ENCODE data around the gene PLEKHG1. TPM values are rescaled to one million over a fixed set of nuclear protein-coding genes. Genes with fewer than 3 reads are reported as not detected.

The PLEKHG1 gene
- polyA plus RNA-seq, 1 donor (not counting 4 experiments of a cell fraction or from before 2014, with no cell fraction given): 3.8 TPM

- Histone ChIP-seq H3K9me3 (ENCODE audit: control insufficient read depth, low read depth, low read length) (no peaks in the 10 kb centered on the region), H3K9me1 (ENCODE audit: control insufficient read depth, extremely low read depth, insufficient read depth, low read length) (no peaks in the 10 kb centered on the region), H3K9ac (ENCODE audit: control insufficient read depth, extremely low read depth, insufficient read depth, low read length) (no peak overlapping the region), H3K4me1 (ENCODE audit: control insufficient read depth, extremely low read depth, insufficient read depth, low read length) (no peaks in the 10 kb centered on the region), H2AFZ (ENCODE audit: control insufficient read depth, low read length) (no peak overlapping the region), H3K4me3 (ENCODE audit: control insufficient read depth in 2 of 3, extremely low read depth in 1 of 3, insufficient read depth in 2 of 3, low read depth in 1 of 3, low read length in 3 of 3) (no peak overlapping the region), H3K36me3 (ENCODE audit: control insufficient read depth in 2 of 2, extremely low read depth in 1 of 2, insufficient read depth in 2 of 2, low read length in 2 of 2) (no peaks in the 10 kb centered on the region), H3K4me2 (ENCODE audit: control insufficient read depth, extremely low read depth, insufficient read depth, low read depth, low read length) (no peak overlapping the region), H3K27ac (ENCODE audit: control insufficient read depth, insufficient read depth, low read length) (no peak overlapping the region), H3K27me3 (ENCODE audit: control insufficient read depth, extremely low read depth, insufficient read depth, low read length) (peaks cover 12% of the 10 kb centered on the region), H3K79me2 (ENCODE audit: control insufficient read depth, insufficient read depth, low read length) (no peaks in the 10 kb centered on the region), H4K20me1 (ENCODE audit: control insufficient read depth, extremely low read depth, insufficient read depth, low read length) (no peaks in the 10 kb centered on the region)
- DNase-seq (ENCODE audit: low read depth, low spot score) (no peak), FAIRE-seq (no peak)
- no peak for TF ChIP-seq CTCF (optimal IDR thresholded peaks at IDR 0.05 in 1 of 3, IDR thresholded peaks at IDR 0.05 in 1 of 3, conservative IDR thresholded peaks at IDR 0.05 in 1 of 3; ENCODE audit: extremely low read depth in 1 of 3, insufficient read depth in 2 of 3, low read length in 3 of 3)
- TF ChIP-seq EZH2 (IDR thresholded peaks at IDR 0.05; ENCODE audit: low read length): no peak
- dilution Hi-C loops (cut with MboI; ENCODE audit: extremely low pct_ligation_motif_present, low sequenced_read_pairs): no loop called here
Observed at GRCh38 chr6:150593119-150593518, 6.6 kb upstream of the PLEKHG1 start.

GRCh38 chr6:150596439-150596838 is 3.2 kb upstream of the PLEKHG1 start:
- Histone ChIP-seq H4K20me1 (ENCODE audit: control insufficient read depth, extremely low read depth, insufficient read depth, low read length) (no peaks in the 10 kb centered on the region), H2AFZ (ENCODE audit: control insufficient read depth, low read length) (no peak overlapping the region), H3K4me3 (ENCODE audit: control insufficient read depth in 2 of 3, extremely low read depth in 1 of 3, insufficient read depth in 2 of 3, low read depth in 1 of 3, low read length in 3 of 3) (no peak overlapping the region), H3K9me3 (ENCODE audit: control insufficient read depth, low read depth, low read length) (no peaks in the 10 kb centered on the region), H3K27ac (ENCODE audit: control insufficient read depth, insufficient read depth, low read length) (no peak overlapping the region), H3K9ac (ENCODE audit: control insufficient read depth, extremely low read depth, insufficient read depth, low read length) (no peak overlapping the region), H3K79me2 (ENCODE audit: control insufficient read depth, insufficient read depth, low read length) (no peaks in the 10 kb centered on the region), H3K4me1 (ENCODE audit: control insufficient read depth, extremely low read depth, insufficient read depth, low read length) (no peaks in the 10 kb centered on the region), H3K36me3 (ENCODE audit: control insufficient read depth in 2 of 2, extremely low read depth in 1 of 2, insufficient read depth in 2 of 2, low read length in 2 of 2) (no peaks in the 10 kb centered on the region), H3K27me3 (ENCODE audit: control insufficient read depth, extremely low read depth, insufficient read depth, low read length) (peaks cover 22% of the 10 kb centered on the region), H3K4me2 (ENCODE audit: control insufficient read depth, extremely low read depth, insufficient read depth, low read depth, low read length) (no peak overlapping the region), H3K9me1 (ENCODE audit: control insufficient read depth, extremely low read depth, insufficient read depth, low read length) (no peaks in the 10 kb centered on the region)
- FAIRE-seq (no peak), DNase-seq (ENCODE audit: low read depth, low spot score) (no peak)
- dilution Hi-C loops (cut with MboI; ENCODE audit: extremely low pct_ligation_motif_present, low sequenced_read_pairs): no loop called here
- TF ChIP-seq CTCF (optimal IDR thresholded peaks at IDR 0.05 in 1 of 3, IDR thresholded peaks at IDR 0.05 in 1 of 3, conservative IDR thresholded peaks at IDR 0.05 in 1 of 3; ENCODE audit: extremely low read depth in 1 of 3, insufficient read depth in 2 of 3, low read length in 3 of 3): no peak
- TF ChIP-seq EZH2 (IDR thresholded peaks at IDR 0.05; ENCODE audit: low read length): no peak

All from keratinocyte (primary cell).